Stimulated activated naive CD4-positive, alpha-beta T cell treated with Interleukin-2 at 50 U/mL for 16 hours (primary cell): ENCODE data around the gene PLXNA4.

Experiments
- DNase-seq: peaks from one replicate; lab custom pipeline; 2025; lab: John Stamatoyannopoulos, UW

PLXNA4 gene

GRCh38 chr7:132084776-132085388 lies 491.4 kb downstream of the PLXNA4 start:
- no peak for DNase-seq

GRCh38 chr7:132083537-132084123 lies 492.6 kb downstream of the PLXNA4 start:
- no peak for DNase-seq

GRCh38 chr7:132083126-132083525 lies 493.1 kb downstream of the PLXNA4 start:
- DNase-seq = no peak

- no peak for DNase-seq
These were observed 493.9 kb downstream of the PLXNA4 start for GRCh38 chr7:132082394-132082793.

GRCh38 chr7:132081686-132082085 lies 494.6 kb downstream of the PLXNA4 start:
- no peak for DNase-seq

- DNase-seq = no peak
These were observed 495.2 kb downstream of the PLXNA4 start for GRCh38 chr7:132080967-132081668.

- DNase-seq = no peak
These were observed 495.8 kb downstream of the PLXNA4 start for GRCh38 chr7:132080467-132080866.

- DNase-seq = no peak
These were observed 497.2 kb downstream of the PLXNA4 start for GRCh38 chr7:132078891-132079735.

GRCh38 chr7:132077971-132078685 lies 498.1 kb downstream of the PLXNA4 start:
- no peak for DNase-seq

GRCh38 chr7:132076301-132077035 lies 499.8 kb downstream of the PLXNA4 start:
- DNase-seq = no peak

- DNase-seq = no peak
These were observed 500.8 kb downstream of the PLXNA4 start for GRCh38 chr7:132075515-132075914.

- DNase-seq = no peak
These were observed 502.2 kb downstream of the PLXNA4 start for GRCh38 chr7:132073920-132074589.
